Lung microvascular endothelial cell (primary cell): Measurements from ENCODE around the gene TTLL9. TPM values are rescaled to one million over a fixed set of nuclear protein-coding genes. Genes with fewer than 3 reads are reported as not detected.
A peak's percentile ranks its signal among the peaks of the same experiment; 100 is the strongest.

Experiments
- DNase-seq, 2 donors: peaks; one replicate each; pipeline versions ENCODE4 v3.0.0 to v3.0.0-alpha.2; 2010; ENCODE audit warnings: low read depth in 2 of 2
- total RNA-seq: library from RNA; depleted of rRNA; stranded (reverse); fragments of >200 nt; gene quantifications from 2 replicates; pipeline ENCODE4 v1.2.1, GENCODE V29; 2014

Gene TTLL9
- total RNA-seq, 1 donor from 2014 or later = under 0.01 TPM

DNA sequence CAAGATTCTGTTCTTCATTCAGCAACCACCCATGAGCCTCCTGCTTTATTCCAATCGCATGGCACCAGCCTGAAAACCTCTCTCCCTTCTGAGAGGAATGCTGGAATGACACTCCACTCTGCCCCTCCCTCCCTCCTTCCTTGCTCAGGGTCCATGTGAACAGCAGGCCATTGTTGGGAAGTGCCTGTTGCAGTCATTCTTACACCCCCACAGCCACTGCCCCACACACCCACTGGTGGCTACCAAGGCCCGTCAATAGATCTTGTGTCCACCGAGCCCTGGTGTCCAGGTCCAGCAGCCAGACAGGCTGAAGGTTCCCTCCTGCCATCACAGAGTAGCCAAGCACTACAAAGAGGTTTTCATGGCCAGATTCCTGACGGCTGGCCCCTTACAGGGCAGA is 74.9 kb downstream of the TTLL9 start:
- DNase-seq = no peak

DNA sequence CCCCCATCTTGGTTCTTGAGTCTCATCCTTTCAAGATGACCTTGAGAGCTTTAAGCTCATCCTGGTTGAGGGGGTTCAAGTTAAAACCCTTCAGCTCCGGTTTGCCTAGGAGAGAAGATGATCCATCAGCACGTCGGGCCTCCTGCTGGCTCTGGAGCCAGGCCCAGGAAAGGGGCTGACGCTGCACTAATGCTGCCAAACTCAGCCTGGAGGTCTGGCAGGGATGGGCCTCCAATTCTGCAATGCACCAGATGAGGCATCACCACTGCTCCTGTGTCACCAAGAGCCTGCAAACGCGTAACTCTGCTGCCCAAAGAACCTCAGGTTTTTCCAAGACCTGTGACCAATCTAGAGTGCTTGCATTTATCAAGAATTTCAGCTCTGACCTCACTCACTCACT is 75.4 kb downstream of the TTLL9 start:
- DNase-seq = no peak

DNA sequence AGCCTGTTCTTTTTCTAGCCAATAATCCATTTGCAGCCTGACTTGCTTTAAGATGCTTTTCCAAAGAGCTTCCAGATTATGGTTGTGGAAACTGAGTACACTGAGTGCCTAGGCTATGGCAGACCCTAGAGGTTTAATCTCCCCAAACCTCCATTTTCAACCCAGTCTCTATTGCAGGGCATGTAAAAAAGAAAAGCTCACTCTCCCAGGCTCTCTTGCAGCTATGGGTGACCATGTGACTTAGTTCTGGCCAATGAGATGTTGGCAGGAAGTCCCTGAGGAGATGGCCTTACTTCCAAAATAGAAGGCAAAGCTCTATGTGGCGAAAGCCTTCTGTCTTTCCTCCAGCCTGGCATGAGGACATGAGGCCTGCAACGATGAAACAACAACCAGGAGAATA is 77.6 kb downstream of the TTLL9 start:
- DNase-seq = no peak

DNA sequence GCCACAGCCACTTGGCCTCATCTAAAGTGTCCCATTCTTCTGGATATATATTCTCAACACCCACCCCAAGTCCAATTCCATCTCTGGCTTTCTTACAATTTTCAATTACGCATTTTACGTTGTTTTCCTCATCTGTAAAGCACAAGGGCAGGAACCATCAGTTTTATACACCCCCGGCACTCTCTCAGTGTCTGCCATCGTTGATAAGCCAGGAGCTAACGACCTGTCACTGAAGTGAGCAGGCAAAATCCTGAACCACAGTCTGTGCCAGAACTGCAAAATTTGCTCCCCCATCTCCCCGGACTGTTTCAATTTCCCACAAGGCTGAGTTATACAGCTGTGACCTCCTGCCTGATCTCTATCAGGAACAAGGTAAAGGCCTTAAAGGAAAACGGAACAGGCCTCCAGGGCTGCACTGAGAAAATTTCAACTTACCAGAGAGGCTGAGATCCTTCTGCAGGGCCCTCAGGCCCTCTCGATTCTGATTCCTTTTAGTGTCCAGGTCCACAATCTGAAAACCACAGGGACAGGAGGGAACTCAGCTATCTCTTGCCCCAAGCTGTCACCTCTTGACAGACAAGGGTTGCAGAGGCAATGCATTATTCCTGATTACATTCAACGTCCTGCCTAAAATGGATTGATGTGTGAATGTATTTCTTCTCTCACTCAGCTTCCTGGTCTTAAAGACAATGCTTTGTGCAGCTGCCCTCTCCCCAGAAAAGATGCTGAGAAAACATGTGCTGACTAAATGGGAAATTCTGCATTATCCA is 79.6 kb downstream of the TTLL9 start:
- DNase-seq = no peak

DNA sequence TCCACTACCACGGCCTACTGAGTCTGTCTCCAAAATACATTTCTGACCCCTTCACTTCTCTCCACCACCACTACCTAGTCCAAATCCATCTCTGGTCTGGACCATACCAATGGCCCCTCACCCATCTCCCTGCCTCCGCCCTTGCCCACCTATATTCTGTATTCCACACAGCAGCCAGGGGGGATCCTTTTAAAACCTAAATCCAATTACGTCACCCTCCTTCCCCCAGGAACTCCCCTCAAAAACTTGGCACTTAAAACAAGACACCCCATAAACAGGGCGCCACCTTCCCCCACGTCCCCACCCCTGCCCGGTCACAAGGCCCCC is 80.7 kb downstream of the TTLL9 start:
- DNase-seq = no peak

DNA sequence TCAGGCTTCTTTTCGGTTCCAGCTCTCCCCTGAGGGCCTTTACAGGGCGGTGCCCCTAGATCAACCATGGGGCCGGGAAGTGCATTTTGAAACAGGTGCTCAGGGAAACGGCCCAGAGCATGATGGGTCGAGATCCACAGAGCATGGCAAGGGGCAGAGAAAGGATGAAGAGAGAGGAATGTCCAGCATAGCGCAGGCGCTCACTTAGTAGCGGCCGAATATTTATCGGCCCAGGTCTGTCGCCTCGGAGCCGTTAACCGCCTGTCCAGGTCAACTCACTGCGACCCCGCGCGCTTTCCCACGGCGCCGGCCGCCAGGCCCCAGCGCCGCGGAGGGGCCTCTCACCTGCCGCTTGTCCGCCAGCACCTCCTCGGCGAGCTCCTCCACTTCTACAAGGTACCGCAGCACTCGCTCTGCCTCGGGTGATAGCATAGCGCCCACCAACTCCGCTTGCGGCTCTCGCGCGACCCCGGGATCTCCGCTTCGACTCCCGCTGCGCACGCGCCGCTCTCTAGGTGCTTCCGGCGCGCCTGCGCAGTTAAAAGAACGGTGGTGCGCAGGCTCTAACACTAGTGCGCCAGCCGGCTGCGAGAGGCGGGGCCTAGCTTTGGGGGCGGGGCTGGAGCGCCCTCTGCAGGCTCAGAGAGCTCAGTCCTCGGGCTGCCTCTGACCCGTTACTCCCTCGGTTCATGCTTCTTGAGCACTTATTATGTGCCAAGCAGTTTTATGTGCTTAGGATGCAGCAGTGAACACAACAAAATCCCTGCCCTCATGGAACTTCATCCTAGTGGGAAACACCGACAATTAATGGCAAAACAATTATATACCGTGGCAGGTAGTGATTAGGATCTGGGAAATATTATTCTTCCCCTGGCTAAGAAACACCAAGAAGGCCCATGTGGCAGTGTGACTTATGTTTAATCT is 81.4 kb downstream of the TTLL9 start, which contains the start of gene PDRG1:
Gene PDRG1 (minus strand): TSS at position 517 of the 924 bp plus-strand sequence. CDS start 85 bp downstream, at position 432.
- DNase-seq = peak; percentile 98

DNA sequence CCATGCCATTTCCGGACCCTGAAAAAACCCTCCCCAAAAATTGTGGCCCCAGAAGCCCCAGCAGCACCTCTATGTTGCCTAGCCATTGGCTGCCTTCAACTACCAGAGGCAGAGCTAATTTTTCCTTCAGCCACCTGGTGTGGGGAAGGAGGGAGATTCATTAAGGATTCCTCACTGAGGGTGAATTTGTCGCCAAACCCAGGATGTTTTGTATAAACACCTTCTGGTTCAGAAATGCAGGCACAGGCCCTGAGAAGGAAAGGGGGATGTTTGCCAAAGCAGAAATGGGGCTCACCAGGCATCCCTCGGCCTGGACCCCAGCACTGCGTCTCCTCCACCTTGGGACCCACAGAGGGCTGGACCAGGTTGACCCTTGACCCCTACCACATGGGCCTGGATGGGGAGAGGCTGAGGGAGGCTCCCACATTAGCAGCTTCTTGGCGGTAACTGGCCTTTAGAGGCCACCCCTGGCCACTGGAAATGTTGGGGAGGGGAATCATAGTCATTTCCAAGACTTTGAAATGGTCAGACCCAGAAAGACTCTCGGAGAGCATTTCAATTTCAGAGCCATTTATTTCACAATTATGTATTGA is 83.2 kb downstream of the TTLL9 start:
- no peak for DNase-seq

DNA sequence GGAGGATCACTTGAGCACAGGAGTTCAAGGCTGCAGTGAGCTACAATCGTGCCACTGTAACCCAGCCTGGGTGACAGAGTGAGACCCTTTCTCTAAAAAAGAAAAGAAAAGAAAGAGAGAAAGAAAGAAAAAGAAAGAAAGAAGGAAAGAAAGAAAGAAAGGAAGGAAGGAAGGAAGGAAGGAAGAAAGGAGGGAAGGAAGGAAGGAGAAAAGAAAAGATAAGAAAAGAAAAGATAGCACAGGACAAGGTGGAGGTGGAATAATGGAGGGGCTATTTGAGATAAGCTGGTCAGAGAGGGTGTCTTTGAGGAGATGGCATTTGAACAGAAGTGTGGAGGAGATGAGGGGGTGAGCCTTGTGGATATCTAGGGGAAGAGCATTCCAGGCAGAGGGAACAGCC is 84.1 kb downstream of the TTLL9 start:
- DNase-seq = no peak

DNA sequence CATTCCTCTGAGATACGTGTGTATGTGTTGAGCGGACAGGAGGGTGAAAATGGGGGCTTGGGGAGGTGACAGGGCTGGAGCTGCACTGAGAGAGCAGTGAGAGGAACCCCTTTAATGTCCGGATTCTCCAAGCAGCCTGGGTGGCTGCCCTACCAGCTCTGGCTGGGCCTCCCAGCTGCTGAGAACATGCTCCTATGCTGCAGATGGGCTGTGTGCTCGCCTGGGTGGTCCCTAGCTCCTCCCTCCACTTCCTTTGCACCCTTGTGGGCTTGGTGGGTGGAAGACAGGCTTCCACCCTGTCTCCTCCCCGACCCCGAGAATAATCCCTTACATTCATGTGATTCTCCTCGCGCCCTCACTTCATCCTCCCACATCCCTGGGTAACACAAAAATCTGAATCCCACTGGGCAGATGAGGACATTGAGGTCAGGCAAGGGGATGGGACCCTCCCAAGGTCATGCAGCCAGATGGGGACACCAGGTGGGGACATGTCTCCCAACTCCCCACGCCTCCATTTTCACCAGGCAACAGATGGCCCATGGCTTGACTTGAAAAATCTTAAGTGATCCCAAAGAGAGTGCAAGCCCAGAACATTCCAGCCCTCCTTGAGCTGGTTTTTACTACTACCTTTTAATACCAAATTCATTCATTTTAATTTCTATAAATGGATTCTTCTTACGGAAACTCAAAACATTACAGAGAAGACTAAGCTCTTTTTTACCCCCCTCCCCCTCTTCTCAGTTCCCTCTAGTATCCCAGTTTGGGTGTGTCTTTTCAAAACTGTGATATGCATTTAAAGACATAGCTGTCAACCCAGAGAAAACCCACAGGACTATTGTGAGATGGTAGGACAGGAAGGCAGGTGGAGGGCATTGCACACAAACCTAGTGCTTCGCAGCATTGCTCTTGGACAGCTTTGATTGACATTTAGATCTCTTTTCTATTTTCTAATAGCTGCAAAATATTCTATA is 86.4 kb downstream of the TTLL9 start:
- no peak for DNase-seq

DNA sequence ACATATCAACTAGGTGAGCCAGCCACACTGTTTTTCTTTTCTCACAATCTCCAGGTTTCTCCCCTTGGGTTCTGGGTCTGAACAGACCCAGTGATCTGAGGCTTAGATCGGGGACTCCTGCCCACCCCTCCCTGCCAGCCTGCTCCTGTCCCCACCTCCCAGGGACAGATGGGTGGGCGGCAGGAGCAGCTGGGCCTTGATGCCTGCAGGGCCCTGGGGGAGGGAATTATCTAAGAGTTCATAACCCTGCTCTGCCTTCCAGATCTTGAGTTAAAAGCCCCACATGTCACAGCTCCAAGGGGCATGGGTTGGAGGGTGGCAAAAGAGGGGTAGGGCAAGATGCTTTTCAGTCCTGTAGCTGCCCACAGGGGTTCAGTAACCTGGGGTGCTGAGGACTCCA is 92.3 kb downstream of the TTLL9 start:
- DNase-seq = no peak

DNA sequence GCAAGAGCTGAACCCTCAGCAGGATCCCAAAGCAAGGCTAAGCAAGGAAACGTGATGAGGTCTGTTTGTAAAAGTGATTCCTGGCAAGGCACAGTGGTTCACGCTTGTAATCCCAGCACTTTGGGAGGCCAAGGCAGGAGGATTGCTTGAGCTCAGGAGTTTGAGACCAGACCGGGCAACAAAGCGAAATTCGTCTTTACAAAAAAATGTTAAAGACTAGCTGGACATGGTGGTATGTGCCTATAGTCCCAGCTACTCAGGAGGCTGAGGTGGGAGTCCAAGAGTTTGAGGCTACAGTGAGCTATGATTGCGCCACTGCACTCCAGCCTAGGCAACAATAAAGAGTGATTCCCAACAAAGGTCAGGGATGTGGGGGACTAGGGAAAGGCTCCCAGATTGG is 93.5 kb downstream of the TTLL9 start:
- no peak for DNase-seq

DNA sequence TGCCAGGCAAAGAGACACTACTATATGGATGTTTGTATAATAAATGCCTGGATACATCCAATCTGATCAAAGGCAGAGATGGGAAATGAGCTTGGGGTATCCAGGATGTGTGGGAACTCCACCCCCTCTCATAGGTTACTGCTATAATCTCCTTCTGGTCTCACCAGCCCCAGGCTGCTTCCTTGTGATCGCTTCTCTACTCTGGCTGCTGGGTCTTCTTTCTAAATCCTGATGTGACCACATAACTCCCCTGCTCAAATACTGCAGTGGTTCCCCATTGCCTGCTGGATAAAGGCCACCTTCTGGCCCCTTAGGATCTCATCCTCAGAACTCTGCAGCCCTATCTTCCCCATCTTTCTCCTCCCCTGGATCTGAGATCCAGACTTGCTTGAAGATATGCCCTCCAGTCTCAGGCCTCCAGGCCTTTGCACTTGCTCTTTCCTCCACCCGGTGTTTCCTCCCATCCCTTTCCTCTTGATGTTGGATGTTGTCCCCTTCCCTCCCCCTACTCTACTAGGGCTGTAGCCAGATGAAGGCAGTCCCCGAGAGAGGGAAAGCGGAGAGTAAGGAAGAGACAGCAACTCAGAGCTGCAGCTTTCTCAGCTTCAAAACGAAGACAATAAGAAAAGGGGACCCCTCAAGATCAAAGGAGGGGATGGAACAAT is 96.7 kb downstream of the TTLL9 start:
- DNase-seq = no peak

DNA sequence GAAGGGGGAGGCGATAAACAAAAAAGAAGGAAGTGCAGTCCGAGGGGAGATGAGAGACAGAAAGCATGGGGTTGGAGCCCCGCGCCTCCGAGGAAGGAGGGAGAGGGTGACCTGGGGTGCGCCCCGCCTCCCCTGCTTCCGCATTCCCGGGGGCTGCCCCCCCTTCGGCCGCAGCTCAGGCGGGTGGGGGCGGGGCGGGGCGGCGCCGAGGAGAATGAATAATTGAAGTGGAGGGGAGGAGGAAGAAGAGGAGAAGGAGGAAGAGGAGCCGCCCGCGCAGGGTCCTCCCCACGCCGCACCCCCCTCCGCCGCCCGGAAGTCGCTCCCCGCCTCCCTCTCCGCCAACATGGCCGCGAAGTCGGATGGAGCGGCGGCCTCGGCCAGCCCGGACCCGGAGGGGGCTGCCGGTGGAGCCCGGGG is 97.4 kb downstream of the TTLL9 start, which contains the start of gene XKR7:
Gene XKR7 (plus strand): TSS at position 322 of the 420 bp plus-strand sequence. CDS start 25 bp downstream, at position 347.
- DNase-seq = no peak

DNA sequence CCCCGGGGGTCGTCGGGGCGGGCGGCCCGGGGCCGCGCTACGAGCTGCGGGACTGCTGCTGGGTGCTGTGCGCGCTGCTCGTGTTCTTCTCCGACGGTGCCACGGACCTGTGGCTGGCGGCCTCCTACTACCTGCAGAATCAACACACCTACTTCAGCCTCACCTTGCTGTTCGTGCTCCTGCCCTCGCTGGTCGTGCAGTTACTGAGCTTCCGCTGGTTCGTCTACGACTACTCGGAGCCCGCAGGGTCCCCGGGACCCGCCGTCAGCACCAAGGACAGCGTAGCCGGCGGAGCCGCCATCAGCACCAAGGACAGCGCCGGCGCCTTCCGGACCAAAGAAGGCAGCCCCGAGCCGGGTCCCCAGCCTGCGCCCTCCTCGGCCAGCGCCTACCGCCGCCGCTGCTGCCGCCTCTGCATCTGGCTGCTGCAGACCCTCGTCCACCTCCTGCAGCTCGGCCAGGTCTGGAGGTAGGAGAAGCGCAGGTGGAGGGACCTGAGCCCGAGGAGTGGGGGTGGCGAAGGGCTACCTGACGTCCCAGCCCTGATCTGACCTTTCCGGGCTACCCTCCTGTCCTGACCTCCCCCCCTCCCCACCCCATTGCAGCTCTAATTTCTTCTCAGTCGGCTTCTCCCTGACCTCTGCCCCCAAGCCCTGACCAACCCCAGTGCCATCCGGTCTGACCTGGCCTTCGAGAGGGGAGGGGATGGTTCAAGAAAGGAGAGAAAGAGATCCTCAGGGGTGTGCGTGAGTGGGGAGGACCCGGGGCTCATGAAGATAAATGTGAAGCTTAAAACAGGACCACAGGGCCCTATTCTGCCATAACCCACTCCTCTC is 98.1 kb downstream of the TTLL9 start:
- peak; percentile 69 to 81 for DNase-seq

DNA sequence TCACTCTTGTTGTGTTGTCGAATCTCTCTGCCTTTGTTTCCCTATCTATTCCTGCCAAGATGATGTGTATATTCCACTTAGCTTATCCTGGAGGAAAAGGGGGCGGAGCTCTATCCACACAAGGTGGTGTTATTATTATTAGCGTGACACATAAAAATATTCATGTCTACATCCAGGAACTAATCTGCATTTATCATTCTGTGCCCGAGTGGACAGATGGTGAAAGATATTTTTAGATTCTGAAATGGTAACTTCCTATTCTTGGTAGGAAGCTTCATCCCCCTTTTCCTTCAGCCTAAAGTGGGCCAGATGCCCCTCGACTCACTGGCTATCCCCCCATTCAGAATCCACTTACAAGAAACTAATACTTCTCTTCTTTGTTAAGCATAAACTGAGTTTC is 99.6 kb downstream of the TTLL9 start:
- DNase-seq = no peak

DNA sequence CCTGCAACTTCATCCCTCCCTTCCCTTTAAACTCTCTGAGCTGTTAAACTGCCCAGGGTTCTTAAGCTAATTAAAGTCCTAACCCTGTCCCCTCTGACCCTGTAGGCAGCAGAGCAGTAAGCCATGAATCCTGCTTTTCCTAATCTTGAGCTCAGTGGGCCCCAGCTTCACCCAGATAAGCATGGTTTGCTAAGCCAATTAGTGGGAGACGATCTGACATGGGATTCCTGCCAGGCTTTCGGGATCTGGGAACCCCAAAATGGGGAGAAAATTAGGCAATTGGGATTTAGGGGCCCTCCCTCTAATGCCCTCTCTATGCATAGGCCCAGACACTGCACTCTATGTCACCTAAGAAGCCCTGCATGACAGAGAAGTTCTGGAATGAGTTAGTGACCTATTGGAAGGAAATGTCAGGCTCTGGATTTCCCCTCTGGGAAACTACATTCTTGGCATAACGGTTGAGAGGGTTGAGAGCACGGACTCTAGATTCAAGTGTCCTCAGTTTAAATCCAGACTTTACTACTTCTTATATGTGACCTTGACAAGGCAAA is 102.1 kb downstream of the TTLL9 start:
- no peak for DNase-seq

DNA sequence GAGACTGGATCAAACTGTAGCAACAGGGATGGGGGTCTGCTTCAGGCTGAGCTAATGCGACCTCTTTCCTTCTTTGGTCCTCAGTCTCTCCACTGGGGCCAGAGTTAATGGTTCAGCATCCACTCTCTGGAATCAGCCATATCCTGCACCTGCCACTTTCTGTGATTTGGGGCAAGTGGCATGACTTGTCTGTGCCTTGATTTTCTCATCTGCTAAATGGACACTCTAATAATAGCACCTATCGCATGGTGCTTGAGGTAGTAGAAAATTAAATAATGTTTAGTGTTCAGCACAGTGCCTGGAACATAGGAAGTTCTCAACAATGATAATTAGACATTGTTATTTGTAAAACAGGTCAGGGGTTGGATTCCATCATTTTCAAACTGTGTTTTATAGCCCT is 103.9 kb downstream of the TTLL9 start:
- no peak for DNase-seq

DNA sequence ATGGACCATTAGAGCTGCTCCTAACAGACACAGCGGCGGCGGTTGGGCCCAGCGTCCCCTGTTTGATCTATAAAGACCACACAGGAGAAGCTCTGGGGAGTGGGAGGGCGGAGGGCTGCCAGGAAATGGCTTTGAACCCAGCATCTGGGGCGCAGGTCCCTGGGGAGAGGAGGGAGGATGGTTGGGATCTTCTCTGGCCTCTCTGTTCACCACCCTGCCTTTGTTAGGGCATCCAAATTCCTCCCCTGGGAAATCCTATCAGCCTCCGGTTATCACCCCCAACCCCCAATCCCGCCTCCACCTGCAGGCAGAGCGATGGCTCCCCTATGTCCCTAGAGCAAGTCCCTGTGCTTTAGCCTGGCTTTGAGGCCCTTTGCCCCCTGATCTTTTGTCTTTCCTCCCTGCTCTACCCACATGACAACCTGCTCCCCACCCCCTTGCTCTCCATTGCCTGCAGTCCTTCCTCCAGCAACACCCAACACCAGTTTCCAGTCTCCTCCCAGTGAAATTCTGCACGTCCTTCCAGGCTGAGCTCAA is 104.6 kb downstream of the TTLL9 start:
- DNase-seq = no peak

DNA sequence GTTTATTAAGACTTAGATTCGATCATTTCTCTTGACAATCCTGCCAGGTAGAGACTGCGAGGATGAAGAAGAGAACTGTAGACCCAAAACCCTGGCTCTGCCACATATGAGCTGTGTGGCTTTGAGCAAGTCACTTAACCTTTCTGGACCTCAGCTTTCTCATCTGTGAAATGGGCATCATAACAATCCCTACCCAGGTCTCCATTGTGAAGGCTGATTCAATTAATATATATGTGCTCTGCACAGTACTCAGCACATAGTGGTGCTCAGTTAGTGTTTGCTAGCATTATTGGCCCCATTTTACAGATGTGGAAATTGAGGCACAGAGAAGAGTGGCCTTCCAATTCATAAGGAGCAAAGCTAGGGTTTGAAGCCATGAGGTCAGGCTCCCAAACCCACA is 105.4 kb downstream of the TTLL9 start:
- DNase-seq = no peak
